Measurements from ENCODE around the gene MAPK7.
"Not testable (repeated sequence)": the region's sequence is repeated elsewhere in the genome, so short reads cannot be mapped to it uniquely, and the experiment has no call there.

Gene MAPK7

GRCh38 chr17:19343671-19344151 lies 34.6 kb upstream of the MAPK7 start:
- no peak for DNase-seq

- DNase-seq = no peak
These were observed 33.8 kb upstream of the MAPK7 start for GRCh38 chr17:19344311-19345066.

GRCh38 chr17:19345067-19345460 lies 33.2 kb upstream of the MAPK7 start:
- no peak for DNase-seq

GRCh38 chr17:19345486-19346350 lies 32.6 kb upstream of the MAPK7 start:
- no peak for DNase-seq

- DNase-seq = no peak
These were observed 31.7 kb upstream of the MAPK7 start for GRCh38 chr17:19346351-19347255.

- DNase-seq = no peak
These were observed 30.8 kb upstream of the MAPK7 start for GRCh38 chr17:19347323-19348080.

- DNase-seq = no peak
These were observed 30.1 kb upstream of the MAPK7 start for GRCh38 chr17:19348081-19348650.

- no peak for DNase-seq
These were observed 29.5 kb upstream of the MAPK7 start for GRCh38 chr17:19348806-19349205.

GRCh38 chr17:19353401-19353800 lies 24.9 kb upstream of the MAPK7 start:
- not testable (repeated sequence) for DNase-seq

- no peak for DNase-seq
These were observed 23.6 kb upstream of the MAPK7 start for GRCh38 chr17:19354748-19355147.

- DNase-seq = no peak
These were observed 20.9 kb upstream of the MAPK7 start for GRCh38 chr17:19357351-19357750.

- no peak for DNase-seq
These were observed 20.5 kb upstream of the MAPK7 start for GRCh38 chr17:19357761-19358160.

- DNase-seq = no peak
These were observed 19.1 kb upstream of the MAPK7 start for GRCh38 chr17:19359151-19359550.

GRCh38 chr17:19359856-19360255 lies 18.4 kb upstream of the MAPK7 start:
- DNase-seq = no peak

GRCh38 chr17:19360772-19361171 lies 17.5 kb upstream of the MAPK7 start:
- no peak for DNase-seq

GRCh38 chr17:19361326-19361725 lies 17.0 kb upstream of the MAPK7 start:
- no peak for DNase-seq

GRCh38 chr17:19361944-19362276 lies 16.4 kb upstream of the MAPK7 start:
- no peak for DNase-seq

GRCh38 chr17:19362277-19363113 lies 15.8 kb upstream of the MAPK7 start, which contains the start of gene B9D1:
Gene B9D1, minus strand, starts transcription at chr17:19362723. Its CDS starts 154 bp downstream, at chr17:19362569.
- peak; percentile 43 to 51 for DNase-seq

GRCh38 chr17:19363114-19363438 lies 15.2 kb upstream of the MAPK7 start:
- no peak for DNase-seq

- DNase-seq = no peak
These were observed 14.8 kb upstream of the MAPK7 start for GRCh38 chr17:19363460-19364035.

Measured in Kasumi-1 (cell line).